Measurements from ENCODE around the gene ITIH3. TPM values are rescaled to one million over a fixed set of nuclear protein-coding genes. Genes with fewer than 3 reads are reported as not detected.

Gene ITIH3
- total RNA-seq, 1 experiment from 2014 or later = not detected

DNA sequence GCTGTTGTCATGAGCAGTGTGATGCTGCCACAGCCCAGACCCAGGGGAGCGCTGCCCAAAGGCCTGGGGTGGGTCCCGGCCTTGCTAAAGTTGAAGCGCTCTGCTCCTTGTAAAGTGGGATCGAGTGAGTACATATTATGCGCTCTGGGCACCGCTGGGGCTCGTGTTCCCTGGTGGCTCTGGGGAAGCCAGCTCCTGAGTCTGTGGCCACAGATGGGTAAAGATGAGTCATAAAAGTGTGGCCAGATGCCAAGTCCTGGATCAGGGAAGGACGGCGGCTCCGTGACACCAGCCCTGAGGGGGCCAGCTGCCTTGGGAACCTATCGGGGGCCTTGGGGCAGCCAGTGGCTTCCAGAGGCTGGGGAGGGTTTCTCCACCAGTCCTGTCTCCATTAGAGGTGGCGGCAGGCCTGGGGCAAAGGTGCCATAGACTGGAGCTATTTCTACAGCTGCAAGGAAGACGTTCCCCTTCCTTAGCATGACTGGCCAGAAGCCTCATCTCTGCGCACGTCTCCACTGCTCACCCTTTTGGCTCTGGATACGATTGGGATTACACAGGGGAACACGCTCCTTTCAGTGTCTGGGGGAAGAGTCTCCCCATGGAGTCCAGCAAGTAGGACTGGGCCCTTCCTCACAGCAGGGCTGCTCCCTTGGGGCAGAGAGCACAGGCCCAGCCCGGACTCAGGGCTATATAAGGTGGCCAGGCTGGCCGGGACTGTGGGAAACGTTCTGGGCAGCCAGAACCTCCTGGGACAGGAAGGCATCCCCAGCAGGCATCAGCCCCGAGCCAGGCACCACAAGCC, 37.1 kb downstream of the ITIH3 start:
- no peak overlapping the region for H2AK5ac ChIP-seq (ENCODE audit: insufficient read length, low read length)
- no peaks in the 10 kb centered on the region for H3K79me2 ChIP-seq (ENCODE audit: insufficient read depth, low read length)
- H2AFZ ChIP-seq (ENCODE audit: low read length) = no peak overlapping the region
- H2BK120ac ChIP-seq (ENCODE audit: low read depth, low read length, poor library complexity, severe bottlenecking) = no peak overlapping the region
- H3K27ac Mint-ChIP-seq = peak overlapping the region in 1 of 3 experiments; percentile 80; a peak in 1 of 7 replicates
- H3K79me1 ChIP-seq (ENCODE audit: insufficient read depth, low read depth, low read length, poor library complexity, severe bottlenecking) = no peaks in the 10 kb centered on the region
- no peak overlapping the region; the same call in 1 of the 2 replicates for H3K14ac ChIP-seq (ENCODE audit: insufficient read depth, low read length)
- H3K4ac ChIP-seq (ENCODE audit: low read depth, low read length) = no peak overlapping the region
- H2BK20ac ChIP-seq (ENCODE audit: low read depth, low read length, poor library complexity, severe bottlenecking) = no peak overlapping the region
- no peak overlapping the region for H2BK5ac ChIP-seq (ENCODE audit: insufficient read length, low read length)
- H3K27me3 ChIP-seq (ENCODE audit: insufficient read depth, low read length) = no peaks in the 10 kb centered on the region; the same call in 1 of the 2 replicates
- no peak overlapping the region for H3K4me3 Mint-ChIP-seq
- H4K20me1 ChIP-seq (ENCODE audit: control insufficient read depth, insufficient read depth, insufficient read length) = no peaks in the 10 kb centered on the region
- no peaks in the 10 kb centered on the region for H3K4me1 ChIP-seq (ENCODE audit: insufficient read depth, low read length)
- no peak overlapping the region for H3K4me2 ChIP-seq (ENCODE audit: insufficient read depth, insufficient read length, low read length)
- no peak overlapping the region for H3K9ac ChIP-seq (ENCODE audit: extremely low read depth, insufficient read length, low read length)
- H4K5ac ChIP-seq (ENCODE audit: insufficient read length, low read depth, low read length) = no peak overlapping the region
- H3K36me3 Mint-ChIP-seq (ENCODE audit: insufficient read depth in 1 of 3, low read depth in 3 of 3) = peaks cover 0 to 2% (median 0%) of the 10 kb centered on the region in 3 experiments; a peak in 3 of 7 replicates
- TF ChIP-seq, protein P1, sequence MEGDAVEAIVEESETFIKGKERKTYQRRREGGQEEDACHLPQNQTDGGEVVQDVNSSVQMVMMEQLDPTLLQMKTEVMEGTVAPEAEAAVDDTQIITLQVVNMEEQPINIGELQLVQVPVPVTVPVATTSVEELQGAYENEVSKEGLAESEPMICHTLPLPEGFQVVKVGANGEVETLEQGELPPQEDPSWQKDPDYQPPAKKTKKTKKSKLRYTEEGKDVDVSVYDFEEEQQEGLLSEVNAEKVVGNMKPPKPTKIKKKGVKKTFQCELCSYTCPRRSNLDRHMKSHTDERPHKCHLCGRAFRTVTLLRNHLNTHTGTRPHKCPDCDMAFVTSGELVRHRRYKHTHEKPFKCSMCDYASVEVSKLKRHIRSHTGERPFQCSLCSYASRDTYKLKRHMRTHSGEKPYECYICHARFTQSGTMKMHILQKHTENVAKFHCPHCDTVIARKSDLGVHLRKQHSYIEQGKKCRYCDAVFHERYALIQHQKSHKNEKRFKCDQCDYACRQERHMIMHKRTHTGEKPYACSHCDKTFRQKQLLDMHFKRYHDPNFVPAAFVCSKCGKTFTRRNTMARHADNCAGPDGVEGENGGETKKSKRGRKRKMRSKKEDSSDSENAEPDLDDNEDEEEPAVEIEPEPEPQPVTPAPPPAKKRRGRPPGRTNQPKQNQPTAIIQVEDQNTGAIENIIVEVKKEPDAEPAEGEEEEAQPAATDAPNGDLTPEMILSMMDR (conservative IDR thresholded peaks at IDR 0.05) = no peak
- H3K18ac ChIP-seq (ENCODE audit: insufficient read length, low read depth, low read length) = no peak overlapping the region
- no peak for DNase-seq
- H4K91ac ChIP-seq (ENCODE audit: insufficient read length, low read depth, low read length) = no peak overlapping the region
- no peak overlapping the region for H3K27ac ChIP-seq (ENCODE audit: insufficient read length, low read depth, low read length)
- no peak overlapping the region for H3K56ac ChIP-seq (ENCODE audit: insufficient read length, low read depth, low read length)
- no peak overlapping the region for H4K8ac ChIP-seq (replicated peaks; ENCODE audit: insufficient read length, low read depth, low read length)
- H3K9me3 ChIP-seq (ENCODE audit: control insufficient read depth, low read depth, low read length) = no peaks in the 10 kb centered on the region
- peaks cover 21 to 35% of the 10 kb centered on the region in 2 experiments for H3K4me1 Mint-ChIP-seq
- no CpG with 5 or more reads among the region's 21 CpGs for WGBS (ENCODE audit: extremely low coverage, insufficient read length, low lambda C conversion rate)
- no peak overlapping the region for H2BK12ac ChIP-seq (ENCODE audit: insufficient read length, low read depth, low read length)
- no peaks in the 10 kb centered on the region for H3K23me2 ChIP-seq (ENCODE audit: insufficient read length, low read depth, low read length, poor library complexity, severe bottlenecking)
- no peaks in the 10 kb centered on the region; the same call in 1 of the 2 replicates for H3K27me3 Mint-ChIP-seq (ENCODE audit: low read depth)
- no peak overlapping the region for H3K23ac ChIP-seq (ENCODE audit: insufficient read length, low read depth, low read length)
- no peak overlapping the region for H3T11ph ChIP-seq (ENCODE audit: low read length)
- H3K9me3 Mint-ChIP-seq = no peaks in the 10 kb centered on the region
- H2BK15ac ChIP-seq (ENCODE audit: low read depth, low read length) = no peak overlapping the region

Data from H9 (cell line).